Left hindlimb (tissue), 1 donor: ENCODE results near the gene LBX2.

ENCODE experiments used
- DNase-seq: peaks from one replicate; pipeline ENCODE4 v3.0.0-alpha.2; 2018

Gene LBX2

GRCh38 chr2:74525717-74526648 lies 26.6 kb upstream of the LBX2 start, which contains the start of gene DQX1:
DQX1 (minus strand) TSS chr2:74526231; CDS start chr2:74525729, 502 bp downstream.
- DNase-seq = no peak

DNA sequence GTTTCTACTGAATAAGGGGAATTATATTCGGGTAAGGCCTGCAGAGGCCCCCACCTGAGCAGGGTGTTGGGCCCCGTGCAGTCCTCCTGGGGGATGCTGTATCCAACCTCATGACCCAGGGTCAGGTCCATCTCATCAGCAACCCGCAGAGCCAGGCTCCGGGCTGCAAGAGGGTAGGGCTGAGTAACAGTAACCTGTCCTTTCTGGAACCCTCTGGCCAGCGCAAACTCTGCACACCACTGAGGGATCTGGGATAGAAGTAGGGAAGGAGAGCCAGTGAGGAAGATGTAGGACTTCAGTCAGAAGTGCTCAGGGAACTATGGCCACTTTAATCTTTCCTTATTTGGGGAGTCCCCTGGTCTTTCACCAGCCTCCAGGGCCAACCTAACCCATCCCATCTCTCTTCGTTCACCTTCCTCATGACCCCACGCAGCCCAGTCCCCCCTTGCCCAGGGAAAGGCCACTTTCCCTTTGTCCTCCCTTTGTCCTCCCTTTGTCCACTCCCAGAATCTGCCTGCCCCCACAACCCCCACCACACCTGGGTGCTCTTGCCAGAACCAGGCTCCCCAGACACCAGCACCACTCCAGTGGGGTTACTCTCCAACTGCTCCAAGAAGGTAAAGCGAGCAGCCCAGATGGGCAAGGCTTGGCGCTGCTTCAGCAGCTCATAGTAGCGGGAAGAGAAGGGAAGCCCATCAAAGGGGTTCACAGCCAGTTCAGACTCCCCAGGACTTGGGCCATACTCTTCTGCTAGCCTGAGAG lies 25.7 kb upstream of the LBX2 start:
- DNase-seq = no peak

- DNase-seq = no peak
Measured at GRCh38 chr2:74524005-74524404, 24.6 kb upstream of the LBX2 start.

DNA sequence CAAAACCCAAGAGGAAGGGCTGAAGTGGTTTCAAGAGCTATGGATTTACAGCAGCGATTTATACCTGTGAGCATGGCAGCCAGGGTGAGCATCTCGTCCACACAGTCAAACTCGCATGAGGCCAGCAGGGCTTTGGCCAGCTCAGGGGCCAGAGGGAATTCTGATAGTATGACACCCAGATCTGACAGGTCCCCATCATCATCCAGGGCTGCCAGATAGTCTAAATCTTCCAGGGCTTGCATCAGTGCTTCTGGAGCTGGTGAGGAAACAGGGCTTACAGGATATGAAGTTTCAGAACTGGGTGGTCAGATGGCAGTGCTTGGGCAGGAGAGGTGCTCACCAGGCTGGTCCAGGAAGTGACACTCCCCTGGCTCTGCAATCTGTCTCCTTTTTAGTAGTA lies 23.1 kb upstream of the LBX2 start:
- no peak for DNase-seq

DNA sequence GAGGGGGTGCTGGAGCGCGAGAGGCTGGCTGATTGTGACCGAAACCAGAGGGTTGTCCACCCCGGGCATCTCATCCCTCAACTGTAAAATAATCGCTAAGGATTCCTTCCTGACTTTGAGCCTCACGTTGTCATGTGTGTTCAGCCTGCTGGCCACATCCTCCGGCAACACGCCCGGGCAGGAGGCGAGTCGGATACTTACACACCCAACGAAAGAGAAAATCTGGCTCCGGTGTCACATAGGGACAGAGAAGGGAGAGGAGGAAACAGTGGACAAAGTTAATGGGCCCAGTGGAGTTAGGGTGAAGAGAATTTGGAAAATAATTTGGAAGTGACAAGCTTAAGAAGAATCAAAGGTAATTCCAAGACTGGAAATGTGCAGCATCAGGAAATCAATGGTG lies 17.2 kb upstream of the LBX2 start:
- DNase-seq = no peak

- peak; percentile 79 for DNase-seq
Measured at GRCh38 chr2:74515981-74516633, 16.7 kb upstream of the LBX2 start.

- DNase-seq = no peak
Measured at GRCh38 chr2:74515271-74515980, 16.0 kb upstream of the LBX2 start.

GRCh38 chr2:74514368-74515270 lies 15.2 kb upstream of the LBX2 start, which contains the start of gene TLX2:
TLX2 (plus strand) TSS chr2:74514450; CDS start chr2:74514807, 357 bp downstream.
- no peak for DNase-seq

DNA sequence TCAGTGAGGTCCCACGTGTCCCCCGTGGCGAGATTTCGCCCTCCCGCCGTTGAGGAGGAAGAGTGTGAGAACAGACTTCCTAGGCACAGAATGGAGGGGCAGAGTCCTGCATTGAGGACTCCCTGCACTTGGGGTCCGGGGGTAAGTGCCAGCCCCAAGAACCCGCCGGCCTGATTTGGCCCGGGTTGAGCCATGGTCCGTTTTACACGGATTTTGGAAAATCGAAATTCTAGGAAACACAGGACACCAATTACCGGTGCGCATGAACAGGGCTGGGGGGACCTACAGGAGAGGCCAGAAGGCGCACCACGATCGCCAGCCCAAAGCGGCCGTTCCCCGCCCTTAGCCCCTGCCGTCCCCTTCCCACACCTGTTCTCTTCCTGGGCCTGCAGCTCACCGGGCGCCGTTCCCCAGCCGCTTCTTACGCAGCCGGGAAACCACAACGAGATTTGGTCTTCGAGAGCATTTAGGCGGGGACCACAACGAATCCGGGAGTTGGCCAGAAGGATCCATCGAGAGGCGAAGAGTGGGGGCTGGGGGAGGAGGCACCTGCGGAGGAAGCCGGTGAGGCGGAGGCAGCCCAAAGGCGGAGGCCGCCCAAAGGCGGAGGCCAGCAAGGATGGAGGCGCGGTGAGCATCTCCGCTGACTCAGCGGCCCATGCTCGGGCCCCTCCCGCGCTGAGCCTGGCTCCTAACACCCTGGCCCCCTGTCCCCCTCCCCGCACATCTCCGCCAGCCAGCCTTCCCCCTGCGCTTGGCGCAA lies 14.4 kb upstream of the LBX2 start:
- no peak for DNase-seq

GRCh38 chr2:74512744-74513604 lies 13.6 kb upstream of the LBX2 start:
- DNase-seq = no peak

- no peak for DNase-seq
Measured at GRCh38 chr2:74511104-74511989, 11.9 kb upstream of the LBX2 start.

- no peak for DNase-seq
Measured at GRCh38 chr2:74510272-74510671, 10.9 kb upstream of the LBX2 start.

- DNase-seq = peak; percentile 67
Measured at GRCh38 chr2:74507926-74508520, 8.6 kb upstream of the LBX2 start.

- peak; percentile 99 for DNase-seq
Measured at GRCh38 chr2:74507145-74507925, 7.9 kb upstream of the LBX2 start, which contains the start of gene PCGF1. PCGF1 (minus strand) TSS chr2:74507695; CDS start chr2:74507668, 27 bp downstream.

DNA sequence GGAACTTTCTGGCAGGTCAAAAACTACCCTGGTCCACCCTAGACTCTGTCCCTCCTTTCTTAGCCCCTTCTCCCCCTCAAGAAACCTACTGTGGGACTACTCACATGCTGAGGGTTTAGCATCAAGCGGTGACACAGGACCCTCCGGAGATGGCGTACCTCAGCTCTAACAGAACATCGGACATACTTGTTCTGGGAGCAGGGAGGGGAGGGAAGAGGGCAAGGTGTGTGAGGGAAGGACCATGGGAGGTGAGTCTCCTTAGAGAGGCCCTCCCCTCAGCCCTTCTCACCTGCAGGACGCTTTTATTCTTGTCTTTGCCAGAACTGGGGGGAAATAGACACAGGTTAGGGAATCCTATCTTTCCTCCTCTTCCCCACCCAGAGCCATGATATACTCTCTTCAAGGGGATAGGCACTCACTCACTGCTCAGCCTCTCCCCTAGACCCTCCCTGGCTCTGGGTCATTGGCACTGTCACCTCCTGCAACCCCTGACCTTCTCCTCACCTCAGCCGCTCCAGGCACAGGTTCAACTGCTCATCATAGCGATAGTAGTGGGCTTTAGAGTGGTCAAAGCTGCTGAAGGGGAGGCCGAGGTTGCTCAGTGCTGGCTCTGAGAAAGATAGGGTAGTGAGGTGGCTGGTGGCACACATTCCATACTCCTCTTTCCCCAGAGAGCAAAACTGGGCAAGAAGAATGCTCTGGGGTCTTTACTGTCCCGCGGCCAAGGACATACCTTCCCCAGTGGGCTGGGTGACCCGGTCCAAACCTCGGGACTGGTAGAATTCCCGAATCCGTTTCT lies 6.2 kb upstream of the LBX2 start:
- no peak for DNase-seq

DNA sequence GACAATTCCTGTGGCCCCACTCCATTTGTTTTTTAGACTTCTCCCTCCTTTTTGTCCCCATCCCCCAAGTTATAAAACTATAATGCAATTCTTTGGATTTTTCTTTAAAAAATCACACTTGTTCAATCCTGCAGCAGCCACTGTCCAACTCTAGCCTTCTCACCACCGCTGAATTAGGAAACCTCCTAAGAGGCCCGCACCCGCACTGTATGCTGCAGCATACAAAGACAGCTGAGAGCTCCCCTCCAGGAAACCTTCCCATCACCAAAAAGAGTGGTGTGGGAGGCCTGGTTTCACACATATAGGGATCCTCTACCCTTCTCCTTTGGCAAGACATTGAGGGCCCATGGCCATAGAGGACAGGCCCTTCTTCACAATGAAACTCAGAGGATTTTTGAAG lies 5.2 kb upstream of the LBX2 start:
- DNase-seq = no peak
